ENCODE data around the gene SLC30A4. TPM values are rescaled to one million over a fixed set of nuclear protein-coding genes. Genes with fewer than 3 reads are reported as not detected.

Gene SLC30A4
- total RNA-seq, 1 donor from 2014 or later: 3.3 TPM

Other genes with a start within 250 kb of the SLC30A4 start
- 40.0 TPM for gene GATM, start 144.2 kb downstream of the SLC30A4 start, total RNA-seq
- 29.1 TPM for gene BLOC1S6, start 64.6 kb upstream of the SLC30A4 start, total RNA-seq
- 12.3 TPM for gene SQOR, start 112.3 kb upstream of the SLC30A4 start, total RNA-seq

Measured in cardiac septum (tissue), 1 donor.